Trophoblast cell (in vitro differentiated cells and primary cell): ENCODE results near the gene OR10A4. TPM values are rescaled to one million over a fixed set of nuclear protein-coding genes. Genes with fewer than 3 reads are reported as not detected.

Experiments used
- DNase-seq, 2 donors: peaks; one replicate each; pipeline ENCODE4 v3.0.0-alpha.2; 2016
- H2AFZ ChIP-seq: 2 replicates; pipeline ENCODE4 v1.6.1; 2013; ENCODE audit warnings: low read length, moderate library complexity, mild to moderate bottlenecking; ENCODE audit not compliant: insufficient read depth, poor library complexity
- H2AK5ac ChIP-seq: 2 replicates; pipeline ENCODE4 v1.6.1; 2013; ENCODE audit warnings: mild to moderate bottlenecking, low read length
- H2BK120ac ChIP-seq: 2 replicates; pipeline ENCODE4 v1.6.1; 2013; ENCODE audit warnings: low read length, mild to moderate bottlenecking, moderate library complexity; ENCODE audit not compliant: insufficient read depth, poor library complexity
- H2BK12ac ChIP-seq: 2 replicates; pipeline ENCODE4 v1.6.1; 2013; ENCODE audit warnings: mild to moderate bottlenecking, low read length, moderate library complexity
- H2BK5ac ChIP-seq: 2 replicates; pipeline ENCODE4 v1.6.1; 2013; ENCODE audit warnings: low read length, low read depth, moderate library complexity, mild to moderate bottlenecking; ENCODE audit not compliant: poor library complexity
- H3K14ac ChIP-seq: 2 replicates; pipeline ENCODE4 v1.6.1; 2013; ENCODE audit warnings: mild to moderate bottlenecking, low read length
- H3K18ac ChIP-seq: 2 replicates; pipeline ENCODE4 v1.6.1; 2013; ENCODE audit warnings: mild to moderate bottlenecking, low read length
- H3K23ac ChIP-seq: 2 replicates; pipeline ENCODE4 v1.6.1; 2013; ENCODE audit warnings: low read length
- H3K27ac ChIP-seq: 2 replicates; pipeline ENCODE4 v1.5.1; 2013; ENCODE audit warnings: low read depth, mild to moderate bottlenecking, inconsistent platforms, low read length, moderate library complexity
- H3K27me3 ChIP-seq: 2 replicates; pipeline ENCODE4 v1.6.1; 2013; ENCODE audit warnings: inconsistent platforms, mild to moderate bottlenecking, low read length, moderate library complexity; ENCODE audit not compliant: insufficient read depth
- H3K36me3 ChIP-seq, 2 experiments: 1 replicate in 1 of 2; 2 replicates in 1 of 2; pipeline ENCODE4 v1.6.1; 2013; ENCODE audit warnings: low read length in 2 of 2, mild to moderate bottlenecking in 2 of 2, moderate library complexity in 1 of 2; ENCODE audit not compliant: insufficient read depth in 2 of 2, control insufficient read depth in 1 of 2
- H3K4ac ChIP-seq: 2 replicates; pipeline ENCODE4 v1.6.1; 2013; ENCODE audit warnings: low read depth, mild to moderate bottlenecking, low read length, moderate library complexity
- H3K4me1 ChIP-seq, 2 experiments: 1 replicate in 1 of 2; 2 replicates in 1 of 2; pipeline ENCODE4 v1.6.1; 2013; ENCODE audit warnings: low read length in 2 of 2, mild to moderate bottlenecking in 2 of 2, moderate library complexity in 1 of 2; ENCODE audit not compliant: insufficient read depth in 2 of 2, control insufficient read depth in 1 of 2
- H3K4me2 ChIP-seq: 2 replicates; pipeline ENCODE4 v1.6.1; 2013; ENCODE audit warnings: inconsistent platforms, mild to moderate bottlenecking, low read length, moderate library complexity
- H3K4me3 ChIP-seq: 2 replicates; pipeline ENCODE4 v1.5.1; 2013; ENCODE audit warnings: mild to moderate bottlenecking, low read depth, low read length, inconsistent platforms
- H3K79me1 ChIP-seq: one replicate; pipeline ENCODE4 v1.6.1; 2013; ENCODE audit warnings: low read length
- H3K79me2 ChIP-seq: 2 replicates; pipeline ENCODE4 v1.6.1; 2013; ENCODE audit warnings: low read length, mild to moderate bottlenecking; ENCODE audit not compliant: control insufficient read depth, insufficient read depth, poor library complexity
- H3K9ac ChIP-seq: 2 replicates; pipeline ENCODE4 v1.6.1; 2013; ENCODE audit warnings: mild to moderate bottlenecking, low read length
- H3K9me3 ChIP-seq: 2 replicates; pipeline ENCODE4 v1.6.1; 2013; ENCODE audit warnings: low read depth, mild to moderate bottlenecking, control low read depth, inconsistent platforms, low read length; ENCODE audit not compliant: insufficient read depth
- H4K12ac ChIP-seq: 2 replicates; pipeline ENCODE4 v1.6.1; 2013; ENCODE audit warnings: low read depth, mild to moderate bottlenecking, low read length, moderate library complexity
- H4K8ac ChIP-seq: 2 replicates; pipeline ENCODE4 v1.6.1; 2013; ENCODE audit warnings: low read depth, mild to moderate bottlenecking, low read length, moderate library complexity
- H4K91ac ChIP-seq: one replicate; pipeline ENCODE4 v1.6.1; 2013; ENCODE audit warnings: low read depth, mild to moderate bottlenecking, low read length, moderate library complexity
- WGBS: extraction: QIAGEN DNeasy Blood & Tissue Kit; methylation state at CpG from one replicate; pipeline ENCODE4 v1.1.7; 2013; ENCODE audit warnings: missing lambda C conversion rate; ENCODE audit not compliant: insufficient read length, insufficient coverage; ENCODE audit errors: extremely low coverage; 5-methylcytosine and 5-hydroxymethylcytosine counted together
- polyA plus RNA-seq: library from polyadenylated mRNA; stranded (reverse); fragments of 200-250 nt; gene quantifications from 2 replicates; pipeline ENCODE4 v1.2.3, GENCODE V29; 2013

Gene OR10A4
- polyA plus RNA-seq = not detected in 2 replicates

DNA sequence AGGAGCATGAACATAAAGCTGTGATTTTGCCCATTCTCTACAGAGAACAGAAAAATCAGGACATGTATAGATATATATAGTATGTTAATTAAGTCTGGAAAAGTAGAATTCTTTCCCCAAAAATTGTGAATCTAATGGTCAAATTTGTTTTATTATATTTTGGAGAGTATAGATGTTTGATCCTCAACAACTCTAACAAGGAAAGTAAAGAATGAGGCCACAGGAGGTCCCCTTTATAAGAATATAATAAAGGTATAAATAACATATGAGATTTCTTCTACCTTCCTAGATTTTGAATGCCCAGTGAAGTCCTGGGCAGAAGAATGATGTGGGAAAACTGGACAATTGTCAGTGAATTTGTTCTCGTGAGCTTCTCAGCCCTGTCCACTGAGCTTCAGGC, at the start of gene OR10A4:
TSS of gene OR10A4 (plus strand) at position 301 of the 400 bp plus-strand sequence. CDS start at position 324, 23 bp downstream.
- Histone ChIP-seq H3K18ac (no peak within 1 kb of the TSS), H3K4me3 (no peak within 1 kb of the TSS), H2BK5ac (no peak within 1 kb of the TSS), H3K9me3 (peaks cover 5% of the 10 kb centered on the region), H2BK120ac (no peak within 1 kb of the TSS), H3K27ac (no peak within 1 kb of the TSS), H3K23ac (peak within 1 kb of the TSS; percentile 22), H4K12ac (no peak within 1 kb of the TSS), H3K4ac (no peak within 1 kb of the TSS), H4K8ac (no peak within 1 kb of the TSS), H3K14ac (no peak within 1 kb of the TSS), H3K4me2 (no peak within 1 kb of the TSS), H3K9ac (no peak within 1 kb of the TSS), H2AFZ (no peak within 1 kb of the TSS), H2BK12ac (no peak within 1 kb of the TSS), H2AK5ac (no peak within 1 kb of the TSS), H3K36me3 (no peaks in the 10 kb centered on the region), H3K27me3 (no peaks in the 10 kb centered on the region), H4K91ac (no peak within 1 kb of the TSS), H3K79me2 (no peaks in the 10 kb centered on the region), H3K79me1 (no peaks in the 10 kb centered on the region), H3K4me1 (no peaks in the 10 kb centered on the region)
- no CpG with 5 or more reads among the region's 1 CpG for WGBS
- no peak for DNase-seq

DNA sequence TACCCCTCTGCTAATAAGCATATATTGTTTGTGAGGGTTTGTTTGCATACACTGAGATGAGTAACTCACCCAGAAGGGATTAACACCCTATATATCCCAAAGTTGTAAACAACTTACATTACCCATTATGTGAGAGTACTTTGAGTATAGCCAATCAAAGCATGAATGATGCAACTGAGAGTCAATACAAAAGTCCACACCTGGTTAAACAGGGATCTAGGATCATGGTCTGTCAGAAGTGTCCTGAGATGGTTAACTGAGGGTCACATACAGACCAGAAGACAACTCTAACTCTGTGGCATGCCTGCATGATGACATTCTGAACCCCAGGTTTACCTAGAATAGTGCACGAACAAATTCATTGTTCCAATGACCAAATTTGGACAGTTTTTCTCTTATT, 48.3 kb upstream of the OR10A4 start:
- Histone ChIP-seq H2AK5ac (no peak overlapping the region), H3K79me1 (no peaks in the 10 kb centered on the region), H2BK120ac (no peak overlapping the region), H2AFZ (no peak overlapping the region), H3K14ac (no peak overlapping the region), H3K9me3 (no peaks in the 10 kb centered on the region), H3K18ac (no peak overlapping the region), H3K27ac (no peak overlapping the region), H3K27me3 (no peaks in the 10 kb centered on the region), H3K79me2 (no peaks in the 10 kb centered on the region), H3K36me3 (no peaks in the 10 kb centered on the region), H3K4me3 (no peak overlapping the region), H2BK5ac (no peak overlapping the region), H4K12ac (no peak overlapping the region), H3K4me2 (no peak overlapping the region), H2BK12ac (no peak overlapping the region), H4K91ac (no peak overlapping the region), H4K8ac (no peak overlapping the region), H3K23ac (no peak overlapping the region), H3K4me1 (no peaks in the 10 kb centered on the region), H3K4ac (no peak overlapping the region), H3K9ac (no peak overlapping the region)
- DNase-seq = no peak
- WGBS = no CpG with 5 or more reads among the region's 1 CpG

- Histone ChIP-seq H3K9me3 (no peaks in the 10 kb centered on the region), H2BK120ac (no peak overlapping the region), H3K27ac (no peak overlapping the region), H3K23ac (no peak overlapping the region), H3K79me2 (no peaks in the 10 kb centered on the region), H3K18ac (no peak overlapping the region), H2BK5ac (no peak overlapping the region), H4K12ac (no peak overlapping the region), H2BK12ac (no peak overlapping the region), H3K36me3 (no peaks in the 10 kb centered on the region), H4K8ac (no peak overlapping the region), H4K91ac (no peak overlapping the region), H3K4me2 (no peak overlapping the region), H3K27me3 (no peaks in the 10 kb centered on the region), H3K4ac (no peak overlapping the region), H3K4me1 (no peaks in the 10 kb centered on the region), H2AK5ac (no peak overlapping the region), H3K79me1 (no peaks in the 10 kb centered on the region), H3K9ac (no peak overlapping the region), H3K14ac (no peak overlapping the region), H3K4me3 (no peak overlapping the region), H2AFZ (no peak overlapping the region)
- DNase-seq = no peak
- no CpG with 5 or more reads among the region's 6 CpGs for WGBS
Observed at GRCh38 chr11:6833356-6833755, 43.1 kb upstream of the OR10A4 start.

DNA sequence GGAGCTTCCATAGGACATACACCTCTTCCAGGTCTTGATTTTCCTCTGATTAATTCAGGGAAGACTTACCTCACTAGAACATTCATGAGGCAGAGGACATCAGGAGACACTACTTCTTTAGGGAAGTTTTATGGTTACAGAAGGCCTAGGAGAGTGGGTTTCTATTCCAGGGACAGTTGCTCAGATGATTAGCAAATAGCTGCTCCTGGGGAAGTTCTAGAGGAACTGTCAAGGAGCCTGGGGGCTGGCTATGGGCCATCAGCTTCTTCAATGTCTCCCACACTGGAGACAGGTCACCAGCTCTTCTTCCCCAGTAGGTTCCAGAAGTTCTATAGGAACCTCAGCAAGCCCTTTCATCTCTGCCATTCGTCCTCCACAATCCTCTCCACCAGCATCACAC, 42.4 kb upstream of the OR10A4 start:
- no peaks in the 10 kb centered on the region for H3K79me1 ChIP-seq
- H2AK5ac ChIP-seq = no peak overlapping the region
- H3K4ac ChIP-seq = no peak overlapping the region
- H2BK5ac ChIP-seq = no peak overlapping the region
- no peak overlapping the region for H3K27ac ChIP-seq
- H2AFZ ChIP-seq = no peak overlapping the region
- no peak overlapping the region for H3K14ac ChIP-seq
- H3K18ac ChIP-seq = no peak overlapping the region
- no peaks in the 10 kb centered on the region for H3K9me3 ChIP-seq
- DNase-seq = no peak
- H2BK12ac ChIP-seq = no peak overlapping the region
- no peak overlapping the region for H3K9ac ChIP-seq
- H3K79me2 ChIP-seq = no peaks in the 10 kb centered on the region
- H2BK120ac ChIP-seq = no peak overlapping the region
- H4K12ac ChIP-seq = no peak overlapping the region
- no peak overlapping the region for H3K4me3 ChIP-seq
- H3K27me3 ChIP-seq = no peaks in the 10 kb centered on the region
- H3K23ac ChIP-seq = no peak overlapping the region
- no peaks in the 10 kb centered on the region for H3K36me3 ChIP-seq
- no peak overlapping the region for H4K91ac ChIP-seq
- H3K4me2 ChIP-seq = no peak overlapping the region
- no peak overlapping the region for H4K8ac ChIP-seq
- no CpG with 5 or more reads among the region's 1 CpG for WGBS
- H3K4me1 ChIP-seq = no peaks in the 10 kb centered on the region
